Activated CD4-positive, alpha-beta T cell treated with anti-CD3 and anti-CD28 coated beads, Interleukin-2, amount 50 U/mL, for 1 hour (primary cell): ENCODE data around the gene ALKBH4.
"Not testable (repeated sequence)": the region's sequence is repeated elsewhere in the genome, so short reads cannot be mapped to it uniquely, and the experiment has no call there.

ENCODE experiments used
- DNase-seq: peaks from one replicate; pipeline ENCODE4 v3.0.0-alpha.2; 2020

Gene ALKBH4

DNA sequence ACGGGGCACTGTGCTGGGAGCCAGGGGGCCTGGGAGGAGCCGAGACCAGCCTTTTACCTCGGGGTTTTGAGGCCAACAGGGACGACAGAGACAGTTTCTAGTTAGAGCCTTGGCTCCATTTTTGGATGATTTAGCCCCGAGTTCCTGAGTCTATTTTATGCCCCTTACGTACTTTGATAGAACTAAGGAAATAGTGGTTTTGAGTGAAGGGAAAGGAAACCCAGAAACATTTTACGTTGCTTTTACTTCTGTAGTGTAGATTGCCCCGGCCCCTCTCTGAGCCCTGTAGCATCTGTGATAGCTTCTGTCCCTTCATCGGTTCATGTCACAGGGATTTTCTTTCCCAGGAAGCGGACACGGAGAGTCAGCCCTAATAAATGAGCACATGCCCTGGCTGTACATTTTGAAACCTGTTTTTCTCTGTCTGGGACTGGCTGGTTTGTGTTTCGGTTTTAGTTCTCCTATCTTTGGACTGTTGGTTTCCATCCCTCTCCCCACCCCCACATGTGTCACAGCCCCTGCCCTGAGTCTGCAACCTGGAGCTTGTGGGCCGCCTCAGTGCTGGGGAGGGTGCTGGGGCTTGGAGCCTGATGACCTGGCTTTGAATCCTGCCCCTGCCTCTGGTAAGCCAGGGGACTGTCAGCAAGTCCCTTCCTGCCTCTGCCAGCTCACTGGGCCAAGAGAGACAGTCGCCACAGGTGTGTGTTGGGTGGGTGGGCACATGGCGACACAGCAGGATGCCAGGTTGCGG, 38.2 kb downstream of the ALKBH4 start:
- DNase-seq, result peak; percentile 62

DNA sequence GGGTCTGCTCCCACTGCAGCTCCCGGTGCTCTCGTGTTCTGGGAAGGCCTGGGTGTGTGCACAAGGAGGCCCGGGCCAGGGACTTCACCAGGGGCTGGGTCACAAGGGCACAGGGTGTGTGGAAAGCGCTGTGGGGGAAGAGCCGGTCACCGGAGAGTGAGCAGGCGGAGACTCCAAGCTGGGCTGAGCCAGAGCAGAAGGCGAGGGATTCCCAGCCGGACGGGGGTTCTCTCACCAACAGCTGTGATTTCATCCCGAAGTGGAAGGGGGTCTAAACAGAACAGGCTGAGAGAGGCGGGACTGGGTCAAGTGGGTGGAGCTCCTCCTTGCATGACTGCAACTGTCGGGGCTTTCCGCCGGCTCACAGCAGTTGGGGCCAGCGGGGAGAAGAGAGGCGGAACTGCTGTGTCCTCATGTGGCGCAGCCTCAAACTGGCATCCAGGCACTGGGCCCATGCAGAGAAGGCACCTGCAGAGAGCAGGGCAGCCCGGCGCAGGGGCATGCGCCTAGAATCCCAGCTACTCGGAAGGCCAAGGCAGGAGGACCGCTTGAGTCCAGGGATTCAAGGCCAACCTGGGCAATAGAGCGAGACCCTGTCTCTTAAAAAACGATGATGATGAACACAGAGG, 38.9 kb downstream of the ALKBH4 start:
- peak; percentile 82 for DNase-seq

- DNase-seq, result no peak
Observed at GRCh38 chr7:102424787-102425218, 39.9 kb downstream of the ALKBH4 start.

DNA sequence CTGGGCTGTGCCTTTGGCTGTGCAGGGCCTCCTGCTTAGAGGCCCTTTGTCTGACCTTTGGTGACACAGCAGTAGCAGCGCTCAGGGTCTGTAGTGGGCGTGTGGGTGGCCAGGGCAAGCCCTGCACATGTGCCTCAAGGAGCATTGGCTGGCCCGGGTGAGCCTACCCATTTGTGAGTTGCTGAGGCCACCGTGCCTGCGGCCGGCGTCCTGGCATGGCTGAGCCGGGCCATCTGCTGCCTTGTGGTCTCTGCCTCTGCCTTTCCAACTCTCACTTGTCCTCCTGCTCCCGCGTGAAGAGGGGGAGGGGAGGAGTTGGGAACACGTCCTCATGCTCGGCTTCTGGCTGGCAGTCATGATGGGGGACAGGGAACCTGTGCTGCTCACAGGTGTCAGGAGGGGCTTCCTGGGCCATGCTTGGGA, 40.5 kb downstream of the ALKBH4 start:
- DNase-seq, result no peak

DNA sequence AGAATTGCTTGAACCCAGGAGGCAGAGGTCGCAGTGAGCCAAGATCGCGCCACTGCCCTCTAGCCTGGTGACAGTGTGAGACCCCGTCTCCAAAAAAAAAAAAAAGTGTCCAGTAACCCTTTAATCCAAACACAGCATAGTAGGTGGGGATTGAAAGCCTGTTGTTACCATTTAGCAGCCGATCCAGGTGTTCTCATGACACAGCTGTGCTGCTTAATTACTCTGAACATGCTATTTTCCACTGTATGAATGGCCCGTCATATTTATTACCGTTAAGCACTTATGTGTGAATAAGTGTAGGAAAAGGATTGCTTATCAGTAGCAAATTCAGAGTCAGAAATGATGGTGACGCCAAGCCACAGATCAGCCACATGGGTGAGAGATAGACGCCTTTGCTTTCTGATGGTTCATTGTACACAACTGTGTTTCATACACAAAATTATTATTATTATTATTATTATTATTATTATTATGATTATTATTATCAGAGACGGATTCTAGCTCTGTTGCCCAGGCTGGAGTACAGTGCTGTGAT, 42.9 kb downstream of the ALKBH4 start:
- no peak for DNase-seq

GRCh38 chr7:102418592-102418991, 46.1 kb downstream of the ALKBH4 start:
- DNase-seq, result no peak

DNA sequence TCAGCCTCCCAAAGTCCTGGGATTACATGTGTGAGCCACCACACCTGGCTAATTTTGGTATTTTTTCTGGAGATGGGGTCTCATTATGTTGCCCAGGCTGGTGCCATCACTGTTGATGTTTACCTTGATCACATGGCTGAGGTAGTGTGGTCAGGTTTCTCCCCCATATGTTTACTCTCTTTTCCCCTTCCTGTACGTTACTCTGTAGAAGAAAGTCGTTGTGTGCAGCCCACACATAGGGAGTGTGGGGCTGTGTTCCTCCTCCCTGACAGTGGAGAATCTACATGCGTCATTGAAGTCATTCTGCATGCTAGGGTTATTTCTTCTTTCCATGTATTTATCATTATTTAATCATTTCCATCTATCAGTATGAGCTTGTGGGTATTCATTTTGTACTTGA, 47.6 kb downstream of the ALKBH4 start:
- no peak for DNase-seq

DNA sequence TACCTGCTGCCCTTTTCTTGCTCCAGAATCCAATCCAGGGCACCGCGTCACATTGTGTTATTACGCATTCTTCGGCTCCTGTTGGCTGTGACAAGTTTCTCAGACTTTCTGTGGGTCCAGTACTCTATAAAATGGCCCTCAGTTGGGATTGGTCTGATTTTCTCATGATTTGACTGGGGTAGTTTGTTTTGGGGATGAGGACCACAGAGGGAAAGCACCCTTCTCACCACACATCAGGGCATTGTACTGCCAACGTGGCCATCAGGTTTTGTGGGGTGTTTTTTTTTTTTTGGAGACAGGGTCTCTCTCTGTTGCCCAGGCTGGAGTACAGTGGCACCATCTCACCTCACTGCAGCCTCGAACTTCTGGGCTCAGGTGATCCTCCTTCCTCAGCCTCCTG, 48.3 kb downstream of the ALKBH4 start:
- no peak for DNase-seq

DNA sequence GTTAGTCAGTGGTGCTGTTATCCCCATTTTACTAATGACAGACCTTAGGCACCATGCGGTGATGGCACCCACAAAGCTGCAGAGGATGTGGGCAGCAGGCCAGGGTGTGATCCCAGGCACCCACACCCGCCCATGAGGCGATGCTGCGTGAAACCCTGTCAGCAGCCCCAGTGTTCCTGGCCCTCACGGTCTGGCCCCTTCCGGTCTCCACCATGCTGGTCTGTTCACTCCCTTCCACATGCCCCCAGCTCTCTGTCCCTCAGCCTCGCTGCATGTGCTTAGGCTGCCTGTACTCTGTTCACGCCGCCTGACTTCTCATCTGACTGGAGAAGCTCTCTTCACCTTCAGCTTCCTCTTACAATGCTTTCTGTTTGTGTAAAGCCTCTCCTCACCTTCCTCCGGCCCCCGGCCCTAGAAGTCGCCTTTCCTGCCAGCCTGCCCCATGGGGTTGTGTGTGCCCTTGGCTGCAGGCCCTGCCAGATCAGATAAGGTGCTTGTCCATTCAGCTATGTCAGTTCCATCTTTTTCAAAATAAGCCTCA, 48.9 kb downstream of the ALKBH4 start:
- peak; percentile 35 for DNase-seq

DNA sequence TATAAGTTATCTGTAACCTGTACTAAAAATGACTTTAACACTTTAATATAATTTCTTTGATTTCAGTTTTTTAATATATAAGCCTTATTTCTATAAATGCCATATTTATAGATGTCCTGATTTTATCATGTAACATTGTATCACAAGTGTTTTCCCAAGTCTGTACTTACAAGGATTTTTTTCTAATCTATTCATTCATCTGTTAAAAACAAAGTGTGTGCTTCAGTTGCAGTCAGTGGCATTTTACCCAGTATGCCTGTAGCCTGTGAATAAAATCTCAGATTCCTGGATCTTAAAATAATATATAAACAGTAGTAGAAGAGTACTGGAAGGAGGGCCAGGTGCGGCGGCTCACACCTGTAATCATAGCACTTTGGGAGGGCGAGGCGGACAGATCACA, 51.1 kb downstream of the ALKBH4 start:
- no peak for DNase-seq

DNA sequence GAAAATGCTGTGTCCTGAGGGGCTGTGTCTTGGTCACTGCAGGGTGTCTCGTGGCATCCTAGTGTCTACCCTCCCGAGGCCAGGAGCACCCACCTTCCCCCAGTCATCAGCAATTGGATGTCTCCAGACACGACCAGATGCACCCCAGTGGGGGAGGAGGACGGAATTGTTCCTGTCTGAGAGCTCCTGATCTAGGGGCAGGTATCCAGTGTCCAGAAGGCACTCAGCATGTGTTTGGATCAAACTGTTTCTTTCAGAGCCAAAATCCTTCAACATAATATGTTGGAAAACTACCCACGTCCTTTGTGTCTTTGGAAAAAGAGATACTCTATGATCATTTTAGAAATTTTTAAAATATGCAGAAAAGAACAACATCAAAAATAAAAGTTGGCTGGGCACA, 51.6 kb downstream of the ALKBH4 start:
- DNase-seq, result no peak

DNA sequence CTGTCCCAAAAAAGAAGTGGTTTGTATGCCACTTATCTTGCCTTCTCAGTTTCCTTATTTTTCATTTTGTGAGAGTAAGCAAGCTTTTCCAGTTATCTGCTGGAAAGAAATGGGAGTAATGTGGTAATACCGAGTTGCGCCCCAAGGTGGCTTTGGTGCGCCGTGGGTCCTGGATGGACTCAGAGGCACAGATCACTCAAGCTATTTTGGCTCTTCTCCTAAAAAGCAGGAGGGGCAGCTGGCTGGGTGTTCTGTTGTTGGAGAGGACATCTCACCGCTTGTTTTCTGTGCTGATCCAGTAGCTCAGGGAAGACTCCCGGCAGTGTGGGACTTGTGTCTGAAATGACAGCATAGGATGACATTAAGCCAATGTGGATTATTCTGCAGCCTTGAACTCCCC, 52.1 kb downstream of the ALKBH4 start:
- DNase-seq, result peak; percentile 58

DNA sequence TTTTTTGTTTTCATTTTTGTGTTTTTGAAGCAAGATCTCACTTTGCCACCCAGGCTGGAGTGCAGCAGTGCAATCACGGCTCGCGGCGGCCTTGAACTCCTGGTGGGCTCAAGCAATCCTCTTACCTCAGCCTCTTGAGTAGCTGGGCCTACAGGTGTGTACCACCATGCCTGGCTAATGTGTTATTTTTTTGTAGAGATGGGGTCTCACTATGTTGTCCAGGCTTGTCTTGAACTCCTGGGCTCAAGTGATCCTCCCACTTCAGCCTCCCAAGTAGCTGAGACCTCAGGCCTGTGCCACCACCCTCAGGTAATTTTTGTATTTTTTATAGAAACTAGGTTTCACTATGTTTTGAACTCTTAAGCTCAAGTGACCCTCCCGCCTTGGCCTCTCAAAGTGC, 53.7 kb downstream of the ALKBH4 start:
- no peak for DNase-seq

GRCh38 chr7:102410123-102410522, 54.5 kb downstream of the ALKBH4 start:
- no peak for DNase-seq

GRCh38 chr7:102409340-102409739, 55.3 kb downstream of the ALKBH4 start:
- no peak for DNase-seq

GRCh38 chr7:102408530-102408929, 56.1 kb downstream of the ALKBH4 start:
- not testable (repeated sequence) for DNase-seq

GRCh38 chr7:102407910-102408309, 56.8 kb downstream of the ALKBH4 start:
- DNase-seq, result no peak
